K562 (cell line): Measurements from ENCODE around the gene TTC33. TPM values are rescaled to one million over a fixed set of nuclear protein-coding genes. Genes with fewer than 3 reads are reported as not detected.

ENCODE experiments used
- ARID3A ChIP-seq: IDR thresholded peaks from 2 replicates; pipeline ENCODE4 v1.6.1; 2012; ENCODE audit warnings: low read depth, low read length, improper control_type of control experiment, borderline replicate concordance
- BCOR ChIP-seq: fragments of 450-650 bp; IDR thresholded peaks from 2 replicates; pipeline ENCODE4 v1.6.1; 2016
- CTCFL ChIP-seq: IDR thresholded peaks from 2 replicates; pipeline ENCODE4 v1.6.1; 2011; ENCODE audit warnings: borderline replicate concordance, low read depth, mild to moderate bottlenecking, moderate library complexity, low read length; ENCODE audit not compliant: insufficient read depth, poor library complexity, severe bottlenecking
- FOXP4 ChIP-seq: sonication (generic); formaldehyde crosslinking; IDR thresholded peaks from 2 replicates; pipeline ENCODE4 v1.8.0; 2022; ENCODE audit warnings: mild to moderate bottlenecking, missing genetic modification reagents, borderline replicate concordance
- HEY1 ChIP-seq: fragments of 250-450 bp; sonication (Bioruptor Pico); IDR thresholded peaks from 2 replicates; pipeline ENCODE4 v1.5.0; 2020; ENCODE audit warnings: mild to moderate bottlenecking, moderate library complexity, borderline replicate concordance
- KLF13 ChIP-seq: fragments of 450-650 bp; IDR thresholded peaks from 2 replicates; pipeline ENCODE4 v1.6.1; 2016; ENCODE audit warnings: missing genetic modification characterization, low read depth, mild to moderate bottlenecking, missing compliant biosample characterization, moderate library complexity, borderline replicate concordance
- MCM5 ChIP-seq: fragments of 450-650 bp; IDR thresholded peaks from 2 replicates; pipeline ENCODE4 v1.6.1; 2016; ENCODE audit warnings: low read depth
- NUFIP1 ChIP-seq: fragments of 450-650 bp; IDR thresholded peaks from 2 replicates; pipeline ENCODE4 v1.6.1; 2018; ENCODE audit not compliant: partially characterized antibody
- USF1 ChIP-seq: sonication (generic); formaldehyde crosslinking; IDR thresholded peaks from 2 replicates; pipeline ENCODE4 v1.9.0; 2022; ENCODE audit warnings: mild to moderate bottlenecking, missing genetic modification reagents
- XRCC3 ChIP-seq: fragments of 450-650 bp; IDR thresholded peaks from 2 replicates; pipeline ENCODE4 v1.6.1; 2017; ENCODE audit warnings: mild to moderate bottlenecking, moderate library complexity
- ZNF436 ChIP-seq: fragments of 250-450, 450-650 bp; sonication (Bioruptor Pico); formaldehyde crosslinking; IDR thresholded peaks from 2 replicates; pipeline ENCODE4 v1.7.0; 2020; ENCODE audit warnings: mild to moderate bottlenecking
- ZNF518B ChIP-seq: fragments of 250-450 bp; sonication (Bioruptor Pico); IDR thresholded peaks from 2 replicates; pipeline ENCODE4 v1.5.0; 2021; ENCODE audit warnings: mild to moderate bottlenecking, moderate library complexity
- polyA plus RNA-seq, 8 experiments: library from polyadenylated mRNA; depleted of rRNA in 4 of 8; stranded (reverse) in 5 of 8; unstranded in 3 of 8; fragments of >200 nt; fragmentation: Nextera tagmentation in 2 of 8; fragmentation: Illumina TruSeq in 1 of 8; extraction: Ambion mirVana in 2 of 8; extraction: Trizol in 1 of 8; gene quantifications; 2 replicates each; pipeline versions ENCODE4 v1.2.1 to v1.2.3, GENCODE V29; 2011 to 2014; ENCODE audit warnings: inconsistent platforms in 1 of 8, missing spikeins in 1 of 8
- total RNA-seq, 7 experiments: library from RNA; depleted of rRNA in 6 of 7; stranded (reverse); fragments of >200 nt in 6 of 7; fragmentation: Illumina TruSeq in 2 of 7; extraction: Trizol in 2 of 7; gene quantifications; 2 replicates each; pipeline versions ENCODE4 v1.2.1 to v1.2.3, GENCODE V29; 2011 to 2021; ENCODE audit warnings: low replicate concordance in 1 of 7

The TTC33 gene
- total and polyA plus RNA-seq, 9 of the 15 experiments (the other 6 are each of a cell fraction or from before 2014, with no cell fraction given), result 11.5 to 24.9 (median 21.1) TPM

- TF ChIP-seq KLF13 (no peak; the same call in 1 of the 2 replicates), CTCFL (no peak), ZNF518B (CRISPR knock-in tag) (no peak), ARID3A (peak; percentile 93), FOXP4 (CRISPR knock-in tag) (no peak), HEY1 (CRISPR knock-in tag) (0 out of 2 replicates have a peak, but pooled peaks have one; percentile 32), ZNF436 (no peak), MCM5 (no peak), BCOR (0 out of 2 replicates have a peak, but pooled peaks have one; percentile 5), NUFIP1 (no peak), USF1 (CRISPR knock-in tag) (no peak), XRCC3 (no peak)
Observed at GRCh38 chr5:40801771-40802562, 46.2 kb upstream of the TTC33 start (continued).
